ENCODE measurements around the gene INPP5A. TPM values are rescaled to one million over a fixed set of nuclear protein-coding genes. Genes with fewer than 3 reads are reported as not detected.
"Not testable (repeated sequence)": the region's sequence is repeated elsewhere in the genome, so short reads cannot be mapped to it uniquely, and the experiment has no call there.

The INPP5A gene
- total and polyA plus RNA-seq, 11 donors: 38.6 to 179 (median 102) TPM

- Histone ChIP-seq H3K9me3 (no peaks in the 10 kb centered on the region), H3K27me3 (no peaks in the 10 kb centered on the region), H3K4me3 (no peak overlapping the region), H3K36me3 (no peaks in the 10 kb centered on the region), H3K27ac (peak overlapping the region in 1 of 12 donors; percentile 12), H3K4me1 (peaks cover 3 to 79% (median 51%) of the 10 kb centered on the region in 12 donors)
- ATAC-seq (peak in 3 of 4 donors; percentile 8 to 16 (median 10)), DNase-seq (peak in 1 of 5 donors; percentile 62)
- intact Hi-C loops (cut with DNase I): no loop called here
- no peak for TF ChIP-seq CTCF (IDR thresholded peaks at IDR 0.05)
- no peak for TF ChIP-seq POLR2A (IDR thresholded peaks at IDR 0.05)
- WGBS, 4 donors: 65 to 72% (median 71%) methylated on average over 9 to 15 of the region's 15 CpGs
These were observed 13.7 kb downstream of the INPP5A start for GRCh38 chr10:132551093-132551807.

GRCh38 chr10:132551808-132552130 lies 14.2 kb downstream of the INPP5A start:
- ATAC-seq (no peak), DNase-seq (no peak)
- TF ChIP-seq CTCF (IDR thresholded peaks at IDR 0.05) (no peak), POLR2A (IDR thresholded peaks at IDR 0.05) (no peak)
- Histone ChIP-seq H3K4me3 (no peak overlapping the region), H3K9me3 (no peaks in the 10 kb centered on the region), H3K36me3 (no peaks in the 10 kb centered on the region), H3K27me3 (no peaks in the 10 kb centered on the region), H3K27ac (peak overlapping the region in 1 of 12 donors; percentile 12), H3K4me1 (peaks cover 3 to 75% (median 48%) of the 10 kb centered on the region in 12 donors)
- 78 to 94% (median 88%) methylated on average over 6 to 8 of the region's 8 CpGs for WGBS, 4 donors
- intact Hi-C loops (cut with DNase I): no loop called here

- DNase-seq; H3K27me3 ChIP-seq; H3K27ac ChIP-seq; H3K36me3 ChIP-seq; ATAC-seq; intact Hi-C loops (cut with DNase I); H3K4me3 ChIP-seq; H3K9me3 ChIP-seq: not testable (repeated sequence)
- WGBS, 4 donors: 94 to 99% (median 96%) methylated on average over 6 of the region's 6 CpGs
- peaks cover 0 to 68% (median 40%) of the 10 kb centered on the region in 12 donors for H3K4me1 ChIP-seq
These were observed 15.0 kb downstream of the INPP5A start for GRCh38 chr10:132552635-132553034.

- intact Hi-C loops (cut with DNase I); H3K27me3 ChIP-seq; ATAC-seq; H3K36me3 ChIP-seq; H3K4me3 ChIP-seq; H3K27ac ChIP-seq; H3K9me3 ChIP-seq; DNase-seq: not testable (repeated sequence)
- peaks cover 0 to 68% (median 41%) of the 10 kb centered on the region in 12 donors for H3K4me1 ChIP-seq
- 94 to 98% (median 96%) methylated on average over 3 of the region's 3 CpGs for WGBS, 4 donors
These were observed 16.0 kb downstream of the INPP5A start for GRCh38 chr10:132553568-132553967.

GRCh38 chr10:132554053-132554990 lies 16.7 kb downstream of the INPP5A start:
- TF ChIP-seq CTCF (IDR thresholded peaks at IDR 0.05): no peak
- no peak for TF ChIP-seq POLR2A (IDR thresholded peaks at IDR 0.05)
- WGBS, 4 donors: 95 to 98% (median 96%) methylated on average over 19 of the region's 19 CpGs
- Histone ChIP-seq H3K9me3 (no peaks in the 10 kb centered on the region), H3K4me1 (peaks cover 0 to 70% (median 37%) of the 10 kb centered on the region in 12 donors), H3K4me3 (no peak overlapping the region), H3K36me3 (no peaks in the 10 kb centered on the region), H3K27ac (no peak overlapping the region), H3K27me3 (no peaks in the 10 kb centered on the region)
- intact Hi-C loops (cut with DNase I): no loop called here
- DNase-seq (no peak), ATAC-seq (no peak)
